Measurements from ENCODE around the gene GRHL1.

DNA sequence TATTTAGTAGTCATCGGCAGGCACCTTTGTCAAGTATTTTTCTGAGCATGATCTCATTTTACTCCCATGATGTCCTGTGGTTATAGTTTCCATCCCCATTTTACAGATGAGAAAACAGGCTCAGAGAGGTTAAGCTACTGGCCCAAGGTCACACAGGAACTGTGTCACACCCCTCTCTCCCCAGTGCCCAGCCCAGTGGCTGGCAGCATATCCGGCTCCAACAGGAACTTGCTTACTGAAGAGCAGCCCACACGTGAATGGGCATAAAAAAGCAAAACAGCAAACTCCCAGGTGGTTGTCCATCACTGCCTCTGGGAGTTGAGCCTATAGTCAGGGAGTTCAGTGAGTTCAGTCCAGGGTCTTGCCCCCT, 83.5 kb downstream of the GRHL1 start:
- TF ChIP-seq, protein P1, sequence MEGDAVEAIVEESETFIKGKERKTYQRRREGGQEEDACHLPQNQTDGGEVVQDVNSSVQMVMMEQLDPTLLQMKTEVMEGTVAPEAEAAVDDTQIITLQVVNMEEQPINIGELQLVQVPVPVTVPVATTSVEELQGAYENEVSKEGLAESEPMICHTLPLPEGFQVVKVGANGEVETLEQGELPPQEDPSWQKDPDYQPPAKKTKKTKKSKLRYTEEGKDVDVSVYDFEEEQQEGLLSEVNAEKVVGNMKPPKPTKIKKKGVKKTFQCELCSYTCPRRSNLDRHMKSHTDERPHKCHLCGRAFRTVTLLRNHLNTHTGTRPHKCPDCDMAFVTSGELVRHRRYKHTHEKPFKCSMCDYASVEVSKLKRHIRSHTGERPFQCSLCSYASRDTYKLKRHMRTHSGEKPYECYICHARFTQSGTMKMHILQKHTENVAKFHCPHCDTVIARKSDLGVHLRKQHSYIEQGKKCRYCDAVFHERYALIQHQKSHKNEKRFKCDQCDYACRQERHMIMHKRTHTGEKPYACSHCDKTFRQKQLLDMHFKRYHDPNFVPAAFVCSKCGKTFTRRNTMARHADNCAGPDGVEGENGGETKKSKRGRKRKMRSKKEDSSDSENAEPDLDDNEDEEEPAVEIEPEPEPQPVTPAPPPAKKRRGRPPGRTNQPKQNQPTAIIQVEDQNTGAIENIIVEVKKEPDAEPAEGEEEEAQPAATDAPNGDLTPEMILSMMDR (IDR thresholded peaks at IDR 0.05; ENCODE audit: low read depth, low read length, missing input control), result no peak
- TF ChIP-seq SP1 (IDR thresholded peaks at IDR 0.05) (no peak), FOXA2 (IDR thresholded peaks at IDR 0.05) (no peak), GABPA (IDR thresholded peaks at IDR 0.05 in 1 of 2, conservative IDR thresholded peaks at IDR 0.05 in 1 of 2) (no peak), TAF1 (conservative IDR thresholded peaks at IDR 0.05) (no peak)

Data from liver (tissue), 3 donors.